ENCODE results near the gene FXYD5. TPM values are rescaled to one million over a fixed set of nuclear protein-coding genes. Genes with fewer than 3 reads are reported as not detected.

The FXYD5 gene
- total RNA-seq, 1 experiment from 2014 or later = 181 TPM

DNA sequence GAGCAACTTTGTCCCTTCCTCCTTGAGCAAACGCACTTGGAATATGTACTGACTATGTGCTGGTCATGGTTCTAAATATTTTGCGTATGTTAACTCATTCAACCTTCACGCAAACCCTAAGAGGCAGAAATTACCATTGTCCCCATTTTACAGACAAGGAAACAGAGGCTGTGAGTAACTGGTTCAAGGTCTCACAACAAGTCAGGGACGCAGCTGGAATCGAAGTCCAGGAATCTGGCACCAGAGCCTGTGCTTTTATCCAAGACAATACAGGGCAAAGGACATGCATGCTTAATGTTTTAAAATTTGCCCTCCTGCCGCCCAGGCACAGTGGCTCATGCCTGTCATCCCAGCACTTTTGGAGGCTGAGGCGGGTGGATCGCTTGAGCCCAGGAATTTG is 5.1 kb downstream of the FXYD5 start:
- no peak overlapping the region for H3K4me3 ChIP-seq
- no peaks in the 10 kb centered on the region for H3K9me2 ChIP-seq (ENCODE audit: insufficient read depth)
- H3K27ac ChIP-seq = peak overlapping the region; percentile 11; the same call in 1 of the 2 replicates
- H3K27me3 ChIP-seq (ENCODE audit: insufficient read depth, low read depth) = no peaks in the 10 kb centered on the region
- H3K4me2 ChIP-seq = no peak overlapping the region
- H3K9me3 ChIP-seq (ENCODE audit: insufficient read depth, low read depth) = peaks cover 6% of the 10 kb centered on the region; the same call in 1 of the 2 replicates
- POLR2A ChIA-PET (ENCODE audit: unreplicated experiment) = interaction anchor here (0.7 kb wide), 2 partner anchors 11 to 732 kb away, joined by 3 read pairs; no protein-coding TSS in a partner anchor
- peaks cover 64% of the 10 kb centered on the region for H3F3A ChIP-seq (ENCODE audit: insufficient read depth, low read depth)
- peaks cover 57% of the 10 kb centered on the region for H3K4me1 ChIP-seq (replicated peaks; ENCODE audit: insufficient read depth)
- H3K36me3 ChIP-seq (ENCODE audit: low read depth) = peaks cover 67% of the 10 kb centered on the region
- no peak overlapping the region for H2AFZ ChIP-seq
- intact Hi-C loops (cut with micrococcal nuclease; ENCODE audit: unreplicated experiment) = no loop called here
- TF ChIP-seq EZH2 (IDR thresholded peaks at IDR 0.05; ENCODE audit: low read depth) = no peak
- TF ChIP-seq, protein P1, sequence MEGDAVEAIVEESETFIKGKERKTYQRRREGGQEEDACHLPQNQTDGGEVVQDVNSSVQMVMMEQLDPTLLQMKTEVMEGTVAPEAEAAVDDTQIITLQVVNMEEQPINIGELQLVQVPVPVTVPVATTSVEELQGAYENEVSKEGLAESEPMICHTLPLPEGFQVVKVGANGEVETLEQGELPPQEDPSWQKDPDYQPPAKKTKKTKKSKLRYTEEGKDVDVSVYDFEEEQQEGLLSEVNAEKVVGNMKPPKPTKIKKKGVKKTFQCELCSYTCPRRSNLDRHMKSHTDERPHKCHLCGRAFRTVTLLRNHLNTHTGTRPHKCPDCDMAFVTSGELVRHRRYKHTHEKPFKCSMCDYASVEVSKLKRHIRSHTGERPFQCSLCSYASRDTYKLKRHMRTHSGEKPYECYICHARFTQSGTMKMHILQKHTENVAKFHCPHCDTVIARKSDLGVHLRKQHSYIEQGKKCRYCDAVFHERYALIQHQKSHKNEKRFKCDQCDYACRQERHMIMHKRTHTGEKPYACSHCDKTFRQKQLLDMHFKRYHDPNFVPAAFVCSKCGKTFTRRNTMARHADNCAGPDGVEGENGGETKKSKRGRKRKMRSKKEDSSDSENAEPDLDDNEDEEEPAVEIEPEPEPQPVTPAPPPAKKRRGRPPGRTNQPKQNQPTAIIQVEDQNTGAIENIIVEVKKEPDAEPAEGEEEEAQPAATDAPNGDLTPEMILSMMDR (conservative IDR thresholded peaks at IDR 0.05) = no peak
- H4K20me1 ChIP-seq (ENCODE audit: insufficient read depth) = 0 out of 2 replicates have a peak, but pooled peaks cover 9% of the 10 kb centered on the region
- H3K79me2 ChIP-seq (ENCODE audit: low read depth) = peaks cover 58% of the 10 kb centered on the region
- no TSS peak for BruUV-seq (replicated peaks)
- CTCF ChIA-PET = no interaction called here
- no peak for DNase-seq

DNA sequence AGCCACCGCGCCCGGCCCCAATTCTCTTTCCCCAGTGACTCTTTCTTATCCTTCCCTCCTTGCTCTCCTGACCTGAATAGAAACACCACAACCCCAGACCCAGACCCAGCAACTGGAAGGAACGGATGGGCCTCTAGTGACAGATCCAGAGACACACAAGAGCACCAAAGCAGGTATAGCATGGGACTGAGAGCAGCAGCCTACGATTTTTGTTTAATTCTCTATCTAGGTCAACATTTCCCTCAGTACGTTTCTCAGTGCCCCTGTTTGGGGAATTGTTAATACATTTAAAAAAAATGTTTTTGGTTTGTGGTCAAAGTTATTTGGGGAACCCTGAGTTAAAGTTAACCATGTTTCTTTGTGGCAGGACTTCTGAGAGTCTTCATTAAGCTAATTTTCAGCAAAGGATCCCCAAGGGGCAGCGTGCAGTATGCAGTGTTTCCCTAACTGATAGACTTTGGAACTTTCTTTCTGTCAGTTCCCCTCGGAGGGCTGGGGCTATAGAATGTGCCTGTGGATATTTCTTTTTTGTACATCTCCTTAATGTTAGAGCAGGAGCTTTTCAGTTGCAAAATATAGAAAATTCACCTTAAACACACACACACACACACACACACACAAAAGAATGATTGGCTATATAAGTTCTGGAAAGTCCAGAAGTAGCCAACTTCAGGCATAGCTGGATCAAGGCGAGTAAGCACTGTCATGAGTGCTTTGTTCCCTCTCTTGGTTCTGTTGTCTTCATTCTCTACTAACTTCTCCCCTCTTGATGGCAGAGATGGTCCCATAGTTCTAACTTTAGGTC is 6.3 kb downstream of the FXYD5 start:
- no TSS peak for BruUV-seq (replicated peaks)
- H3K4me1 ChIP-seq (replicated peaks; ENCODE audit: insufficient read depth) = peaks cover 69% of the 10 kb centered on the region
- no peak for DNase-seq
- peak overlapping the region; percentile 97 for H3K27ac ChIP-seq
- no peak overlapping the region for H3K4me2 ChIP-seq
- H3K4me3 ChIP-seq = no peak overlapping the region
- H3K27me3 ChIP-seq (ENCODE audit: insufficient read depth, low read depth) = no peaks in the 10 kb centered on the region
- no peak overlapping the region for H2AFZ ChIP-seq
- no peaks in the 10 kb centered on the region for H3K9me2 ChIP-seq (ENCODE audit: insufficient read depth)
- H3K36me3 ChIP-seq (ENCODE audit: low read depth) = peaks cover 79% of the 10 kb centered on the region
- intact Hi-C loops (cut with micrococcal nuclease; ENCODE audit: unreplicated experiment) = no loop called here
- H4K20me1 ChIP-seq (ENCODE audit: insufficient read depth) = 0 out of 2 replicates have a peak, but pooled peaks cover 9% of the 10 kb centered on the region
- ChIA-PET POLR2A (ENCODE audit: unreplicated experiment) (no interaction called here), CTCF (interaction anchor here (0.6 kb wide), 1 partner anchor 566 kb away, joined by 7 read pairs; no protein-coding TSS in a partner anchor)
- peaks cover 15% of the 10 kb centered on the region; the same call in 1 of the 2 replicates for H3K9me3 ChIP-seq (ENCODE audit: insufficient read depth, low read depth)
- no peak for TF ChIP-seq EZH2 (IDR thresholded peaks at IDR 0.05; ENCODE audit: low read depth)
- TF ChIP-seq, protein P1 (conservative IDR thresholded peaks at IDR 0.05) = no peak
- peaks cover 56% of the 10 kb centered on the region for H3K79me2 ChIP-seq (ENCODE audit: low read depth)
- peaks cover 76% of the 10 kb centered on the region for H3F3A ChIP-seq (ENCODE audit: insufficient read depth, low read depth)

DNA sequence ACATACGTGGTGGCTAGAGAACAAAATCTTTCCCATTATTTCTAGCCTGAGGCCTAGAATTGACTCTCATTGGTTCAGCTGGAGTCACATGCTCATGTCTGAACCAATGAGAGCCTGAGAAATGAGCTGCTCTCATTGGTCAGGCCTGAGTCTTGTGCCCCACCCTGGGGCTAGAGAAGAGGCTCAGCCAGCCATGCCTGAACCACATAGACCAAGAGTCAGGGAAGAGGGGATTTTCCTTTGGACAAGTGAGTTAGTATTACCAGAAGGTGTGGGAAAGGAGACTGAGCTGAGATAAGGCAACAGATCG is 6.9 kb downstream of the FXYD5 start:
- Histone ChIP-seq H3F3A (ENCODE audit: insufficient read depth, low read depth) (peaks cover 81% of the 10 kb centered on the region), H3K9me3 (ENCODE audit: insufficient read depth, low read depth) (peaks cover 15% of the 10 kb centered on the region; the same call in 1 of the 2 replicates), H3K27ac (peak overlapping the region; percentile 97), H4K20me1 (ENCODE audit: insufficient read depth) (0 out of 2 replicates have a peak, but pooled peaks cover 8% of the 10 kb centered on the region), H3K79me2 (ENCODE audit: low read depth) (peaks cover 56% of the 10 kb centered on the region), H3K4me1 (replicated peaks; ENCODE audit: insufficient read depth) (peaks cover 69% of the 10 kb centered on the region), H3K4me2 (no peak overlapping the region; the same call in 1 of the 2 replicates), H3K36me3 (ENCODE audit: low read depth) (peaks cover 85% of the 10 kb centered on the region), H3K4me3 (no peak overlapping the region), H3K9me2 (ENCODE audit: insufficient read depth) (no peaks in the 10 kb centered on the region), H2AFZ (no peak overlapping the region), H3K27me3 (ENCODE audit: insufficient read depth, low read depth) (no peaks in the 10 kb centered on the region)
- no peak for DNase-seq
- no peak for TF ChIP-seq EZH2 (IDR thresholded peaks at IDR 0.05; ENCODE audit: low read depth)
- TF ChIP-seq, protein P1 (conservative IDR thresholded peaks at IDR 0.05) = no peak
- ChIA-PET POLR2A (ENCODE audit: unreplicated experiment) (no interaction called here), CTCF (interaction anchor here (0.6 kb wide), 1 partner anchor 566 kb away, joined by 7 read pairs; no protein-coding TSS in a partner anchor)
- no TSS peak for BruUV-seq (replicated peaks)
- intact Hi-C loops (cut with micrococcal nuclease; ENCODE audit: unreplicated experiment) = no loop called here

Measured in PC-9 (cell line).